ENCODE measurements around the gene ITPR3. TPM values are rescaled to one million over a fixed set of nuclear protein-coding genes. Genes with fewer than 3 reads are reported as not detected.

ITPR3 gene
- total RNA-seq, 3 donors from 2014 or later (not counting 1 experiment from before 2014, with no cell fraction given) = 45.5 to 66.7 (median 46.0) TPM

GRCh38 chr6:33700391-33701050, 79.4 kb downstream of the ITPR3 start:
- peak overlapping the region; percentile 54 to 58 for H3K27ac Mint-ChIP-seq
- no peak overlapping the region for H3K4me3 Mint-ChIP-seq
- Histone ChIP-seq H3K27ac (ENCODE audit: low read length) (no peak overlapping the region), H3K9me3 (ENCODE audit: control insufficient read depth, insufficient read depth, low read length) (no peaks in the 10 kb centered on the region), H3K36me3 (ENCODE audit: control insufficient read depth, insufficient read depth, low read length) (peaks cover 23% of the 10 kb centered on the region), H3K4me1 (ENCODE audit: control insufficient read depth, insufficient read depth, low read length) (peaks cover 25% of the 10 kb centered on the region), H3K4me3 (ENCODE audit: low read length) (no peak overlapping the region), H3K27me3 (ENCODE audit: control insufficient read depth, insufficient read depth, low read length) (no peaks in the 10 kb centered on the region)
- H3K36me3 Mint-ChIP-seq = no peaks in the 10 kb centered on the region
- H3K9me3 Mint-ChIP-seq = no peaks in the 10 kb centered on the region
- peak; percentile 70 for TF ChIP-seq CTCF (IDR thresholded peaks at IDR 0.05)
- DNase-seq (peak; percentile 61 to 88), ATAC-seq (peak; percentile 79 to 97 (median 84))
- WGBS (ENCODE audit: insufficient coverage) = 35% methylated on average over 8 of the region's 10 CpGs
- H3K27me3 Mint-ChIP-seq (ENCODE audit: low read depth in 2 of 2) = no peaks in the 10 kb centered on the region
- H3K4me1 Mint-ChIP-seq = peaks cover 0 to 12% of the 10 kb centered on the region in 2 donors
- intact Hi-C loops (cut with micrococcal nuclease) = loop anchor here (1.0 kb wide), 2 partner anchors 111 to 115 kb away; no protein-coding TSS in a partner anchor

GRCh38 chr6:33702345-33702977, 81.3 kb downstream of the ITPR3 start:
- ATAC-seq = peak in 2 of 3 donors; percentile 43 to 83
- Mint-ChIP-seq H3K36me3 (no peaks in the 10 kb centered on the region), H3K4me1 (peaks cover 0 to 7% of the 10 kb centered on the region in 2 donors), H3K27me3 (ENCODE audit: low read depth in 2 of 2) (no peaks in the 10 kb centered on the region), H3K27ac (no peak overlapping the region), H3K4me3 (no peak overlapping the region), H3K9me3 (no peaks in the 10 kb centered on the region)
- no peak for TF ChIP-seq CTCF (IDR thresholded peaks at IDR 0.05)
- Histone ChIP-seq H3K36me3 (ENCODE audit: control insufficient read depth, insufficient read depth, low read length) (peaks cover 11% of the 10 kb centered on the region), H3K4me3 (ENCODE audit: low read length) (no peak overlapping the region), H3K4me1 (ENCODE audit: control insufficient read depth, insufficient read depth, low read length) (peaks cover 6% of the 10 kb centered on the region), H3K27me3 (ENCODE audit: control insufficient read depth, insufficient read depth, low read length) (no peaks in the 10 kb centered on the region), H3K9me3 (ENCODE audit: control insufficient read depth, insufficient read depth, low read length) (no peaks in the 10 kb centered on the region), H3K27ac (ENCODE audit: low read length) (no peak overlapping the region)
- peak in 1 of 2 donors; percentile 34 for DNase-seq
- intact Hi-C loops (cut with micrococcal nuclease) = no loop called here
- 100% methylated on average over 1 of the region's 1 CpG for WGBS (ENCODE audit: insufficient coverage)

GRCh38 chr6:33704215-33705066, 83.3 kb downstream of the ITPR3 start:
- Mint-ChIP-seq H3K27ac (no peak overlapping the region), H3K4me1 (peaks cover 0 to 6% of the 10 kb centered on the region in 2 donors), H3K27me3 (ENCODE audit: low read depth in 2 of 2) (no peaks in the 10 kb centered on the region), H3K9me3 (no peaks in the 10 kb centered on the region), H3K36me3 (no peaks in the 10 kb centered on the region), H3K4me3 (no peak overlapping the region)
- Histone ChIP-seq H3K4me3 (ENCODE audit: low read length) (no peak overlapping the region), H3K27me3 (ENCODE audit: control insufficient read depth, insufficient read depth, low read length) (no peaks in the 10 kb centered on the region), H3K27ac (ENCODE audit: low read length) (no peak overlapping the region), H3K4me1 (ENCODE audit: control insufficient read depth, insufficient read depth, low read length) (peaks cover 5% of the 10 kb centered on the region), H3K36me3 (ENCODE audit: control insufficient read depth, insufficient read depth, low read length) (peaks cover 3% of the 10 kb centered on the region), H3K9me3 (ENCODE audit: control insufficient read depth, insufficient read depth, low read length) (no peaks in the 10 kb centered on the region)
- intact Hi-C loops (cut with micrococcal nuclease) = no loop called here
- no peak for DNase-seq
- 91% methylated on average over 11 of the region's 11 CpGs for WGBS (ENCODE audit: insufficient coverage)
- ATAC-seq = no peak
- no peak for TF ChIP-seq CTCF (IDR thresholded peaks at IDR 0.05)

Measured in natural killer cell (primary cell).